ENCODE data around the gene NPIPB2. TPM values are rescaled to one million over a fixed set of nuclear protein-coding genes. Genes with fewer than 3 reads are reported as not detected.
A peak's percentile ranks its signal among the peaks of the same experiment; 100 is the strongest.

The NPIPB2 gene
- total and polyA plus RNA-seq, 2 of the 13 experiments (the other 11 are each of a cell fraction or from before 2014, with no cell fraction given): 1.8 to 4.1 TPM

GRCh38 chr16:11973070-11973469, 31.2 kb upstream of the NPIPB2 start (continued):
- no peak for TF ChIP-seq ZNF574 (CRISPR knock-in tag; IDR thresholded peaks at IDR 0.05)
- TF ChIP-seq HMGXB4 (CRISPR knock-in tag; IDR thresholded peaks at IDR 0.05; ENCODE audit: borderline replicate concordance in 1 of 2, low read depth in 1 of 2): 0 out of 4 replicates have a peak, but pooled peaks of 1 of the 2 experiments have one; percentile 9

DNA sequence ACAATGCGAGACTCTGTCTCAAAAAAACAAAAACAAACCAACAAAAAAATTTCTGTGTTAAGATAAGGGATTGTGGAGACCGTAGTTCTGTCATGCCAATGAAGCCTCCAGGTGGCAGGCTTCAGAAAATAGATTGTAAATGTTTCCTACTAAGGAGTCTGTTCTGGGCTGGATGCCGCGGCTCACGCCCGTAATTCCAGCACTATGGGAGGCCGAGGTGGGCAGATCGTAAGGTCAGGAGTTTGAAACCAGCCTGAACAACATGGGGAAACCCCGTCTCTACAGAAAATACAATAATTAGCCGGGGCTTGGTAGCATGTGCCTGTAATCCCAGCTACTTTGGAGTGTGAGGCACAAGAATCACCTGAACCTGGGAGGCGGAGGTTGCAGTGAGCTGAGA, 30.3 kb upstream of the NPIPB2 start:
- Histone ChIP-seq H4K20me1 (ENCODE audit: insufficient read depth, low read length) (no peaks in the 10 kb centered on the region), H3K79me2 (ENCODE audit: insufficient read depth, low read length) (peaks cover 5% of the 10 kb centered on the region), H3K9me3 (ENCODE audit: low read length) (no peaks in the 10 kb centered on the region), H2AFZ (ENCODE audit: low read length) (peak overlapping the region; percentile 1), H3K27me3 (ENCODE audit: control insufficient read depth in 1 of 2, insufficient read depth in 2 of 2, low read length in 2 of 2) (peaks cover 3 to 5% of the 10 kb centered on the region in 2 experiments; a peak in 4 of 5 replicates), H3K36me3 (replicated peaks in 1 of 2; ENCODE audit: control insufficient read depth in 1 of 2, insufficient read depth in 2 of 2, low read length in 2 of 2) (no peaks in the 10 kb centered on the region), H3K27ac (ENCODE audit: extremely low read length, insufficient read depth, low read length) (no peak overlapping the region), H3K4me3 (replicated peaks in 1 of 3; ENCODE audit: insufficient read depth in 1 of 3, low read depth in 2 of 3, low read length in 3 of 3) (peak overlapping the region in 1 of 3 experiments; percentile 1; a peak in 1 of 6 replicates), H3K9ac (ENCODE audit: insufficient read depth, low read depth, low read length) (no peak overlapping the region), H3K4me1 (ENCODE audit: insufficient read depth, low read length) (peaks cover 30% of the 10 kb centered on the region), H3K4me2 (ENCODE audit: low read depth, low read length) (peak overlapping the region; percentile 56)
- peak; percentile 72 for DNase-seq (ENCODE audit: low spot score)
- intact Hi-C loops (cut with micrococcal nuclease; ENCODE audit: unreplicated experiment) (loop anchor here (1.0 to 10.0 kb wide), 2 partner anchors 57 to 96 kb away; partner anchors contain the start of gene GSPT1), in situ Hi-C loops (cut with HindIII; ENCODE audit: extremely low pct_ligation_motif_present, low pct_unique_long_range_greater_than_20kb) (no loop called here)
- 33% methylated on average over 11 of the region's 11 CpGs for WGBS (ENCODE audit: low lambda C conversion rate)
- CTCF ChIA-PET (ENCODE audit: low intra/inter-chr PET ratio, low total read pairs): interaction anchor here (1.5 to 4.9 kb wide), 2 partner anchors 93 to 95 kb away, joined by 3 to 43 read pairs; no protein-coding TSS in a partner anchor
- FAIRE-seq: peak; percentile 81
- POLR2A ChIA-PET: no interaction called here
- BruUV-seq (replicated peaks): no TSS peak
- ATAC-seq: peak; percentile 48
- TF ChIP-seq ZNF574 (CRISPR knock-in tag; IDR thresholded peaks at IDR 0.05) (peak; percentile 42), ZNF766 (CRISPR knock-in tag; IDR thresholded peaks at IDR 0.05; ENCODE audit: borderline replicate concordance) (no peak), SP1 (IDR thresholded peaks at IDR 0.05) (no peak), SP1 (CRISPR knock-in tag; IDR thresholded peaks at IDR 0.05) (no peak), MTA1 (CRISPR knock-in tag; IDR thresholded peaks at IDR 0.05; ENCODE audit: borderline replicate concordance) (no peak), MYC (CRISPR knock-in tag; IDR thresholded peaks at IDR 0.05; ENCODE audit: borderline replicate concordance) (no peak), ZNF530 (CRISPR knock-in tag; IDR thresholded peaks at IDR 0.05; ENCODE audit: low read depth) (no peak), KMT2A (CRISPR knock-in tag; IDR thresholded peaks at IDR 0.05) (no peak), ATAD3A (CRISPR knock-in tag; IDR thresholded peaks at IDR 0.05) (no peak), ZSCAN22 (CRISPR knock-in tag; IDR thresholded peaks at IDR 0.05) (no peak)
- TF ChIP-seq, protein P1, sequence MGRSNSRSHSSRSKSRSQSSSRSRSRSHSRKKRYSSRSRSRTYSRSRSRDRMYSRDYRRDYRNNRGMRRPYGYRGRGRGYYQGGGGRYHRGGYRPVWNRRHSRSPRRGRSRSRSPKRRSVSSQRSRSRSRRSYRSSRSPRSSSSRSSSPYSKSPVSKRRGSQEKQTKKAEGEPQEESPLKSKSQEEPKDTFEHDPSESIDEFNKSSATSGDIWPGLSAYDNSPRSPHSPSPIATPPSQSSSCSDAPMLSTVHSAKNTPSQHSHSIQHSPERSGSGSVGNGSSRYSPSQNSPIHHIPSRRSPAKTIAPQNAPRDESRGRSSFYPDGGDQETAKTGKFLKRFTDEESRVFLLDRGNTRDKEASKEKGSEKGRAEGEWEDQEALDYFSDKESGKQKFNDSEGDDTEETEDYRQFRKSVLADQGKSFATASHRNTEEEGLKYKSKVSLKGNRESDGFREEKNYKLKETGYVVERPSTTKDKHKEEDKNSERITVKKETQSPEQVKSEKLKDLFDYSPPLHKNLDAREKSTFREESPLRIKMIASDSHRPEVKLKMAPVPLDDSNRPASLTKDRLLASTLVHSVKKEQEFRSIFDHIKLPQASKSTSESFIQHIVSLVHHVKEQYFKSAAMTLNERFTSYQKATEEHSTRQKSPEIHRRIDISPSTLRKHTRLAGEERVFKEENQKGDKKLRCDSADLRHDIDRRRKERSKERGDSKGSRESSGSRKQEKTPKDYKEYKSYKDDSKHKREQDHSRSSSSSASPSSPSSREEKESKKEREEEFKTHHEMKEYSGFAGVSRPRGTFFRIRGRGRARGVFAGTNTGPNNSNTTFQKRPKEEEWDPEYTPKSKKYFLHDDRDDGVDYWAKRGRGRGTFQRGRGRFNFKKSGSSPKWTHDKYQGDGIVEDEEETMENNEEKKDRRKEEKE (IDR thresholded peaks at IDR 0.05): no peak
